Medulla oblongata (tissue), 1 donor: ENCODE data around the gene IRF9.
A peak's percentile ranks its signal among the peaks of the same experiment; 100 is the strongest.

Experiments
- DNase-seq: peaks from one replicate; pipeline ENCODE4 v3.0.0-alpha.2; 2015; ENCODE audit errors: extremely low spot score

The IRF9 gene

GRCh38 chr14:24160850-24161804 lies at the start of gene IRF9:
IRF9 (plus strand) TSS chr14:24161265; CDS start chr14:24162145, 880 bp downstream.
- peak; percentile 98 for DNase-seq

- DNase-seq: no peak
Measured at GRCh38 chr14:24113379-24113800, 47.7 kb upstream of the IRF9 start.

GRCh38 chr14:24113801-24114531 lies 47.1 kb upstream of the IRF9 start:
- peak; percentile 87 for DNase-seq

- DNase-seq: peak; percentile 100
Measured at GRCh38 chr14:24114532-24115421, 46.3 kb upstream of the IRF9 start, which contains the start of the genes DCAF11 and NRL. DCAF11 (plus strand) TSS chr14:24114777; CDS start chr14:24115595, 818 bp downstream. NRL (minus strand) TSS chr14:24114949; CDS start chr14:24082848, 32,101 bp downstream.

GRCh38 chr14:24115422-24116127 lies 45.5 kb upstream of the IRF9 start:
- no peak for DNase-seq

- no peak for DNase-seq
Measured at GRCh38 chr14:24116128-24116814, 44.8 kb upstream of the IRF9 start.

- no peak for DNase-seq
Measured at GRCh38 chr14:24117179-24117578, 43.9 kb upstream of the IRF9 start.

- DNase-seq: no peak
Measured at GRCh38 chr14:24119691-24120090, 41.4 kb upstream of the IRF9 start.

GRCh38 chr14:24121210-24121609 lies 39.9 kb upstream of the IRF9 start:
- no peak for DNase-seq

- DNase-seq: no peak
Measured at GRCh38 chr14:24122416-24122815, 38.6 kb upstream of the IRF9 start.

- no peak for DNase-seq
Measured at GRCh38 chr14:24122898-24123297, 38.2 kb upstream of the IRF9 start.

GRCh38 chr14:24123424-24124417 lies 37.3 kb upstream of the IRF9 start:
- DNase-seq: no peak

- no peak for DNase-seq
Measured at GRCh38 chr14:24126939-24127338, 34.1 kb upstream of the IRF9 start.

- no peak for DNase-seq
Measured at GRCh38 chr14:24127673-24128072, 33.4 kb upstream of the IRF9 start.

GRCh38 chr14:24129410-24129998 lies 31.6 kb upstream of the IRF9 start:
- no peak for DNase-seq

GRCh38 chr14:24130380-24130716 lies 30.7 kb upstream of the IRF9 start, which contains the start of gene FITM1:
FITM1 (plus strand) TSS chr14:24130659; CDS start chr14:24131564, 905 bp downstream.
- DNase-seq: no peak

- DNase-seq: no peak
Measured at GRCh38 chr14:24130717-24131548, 30.1 kb upstream of the IRF9 start.

GRCh38 chr14:24131549-24131966 lies 29.5 kb upstream of the IRF9 start:
- no peak for DNase-seq
